GM18526 (cell line): ENCODE data around the gene NFATC4.

Experiments used
- POLR2A ChIP-seq: IDR thresholded peaks from 3 replicates; pipeline ENCODE4 v1.6.1; 2011; ENCODE audit not compliant: insufficient read length; ENCODE audit errors: extremely low read depth

Gene NFATC4

GRCh38 chr14:24367514-24368211, at the start of gene NFATC4:
TSS of gene NFATC4 (plus strand) at chr14:24368184. CDS start at chr14:24368341, 157 bp downstream.
- TF ChIP-seq POLR2A = peak; percentile 3

DNA sequence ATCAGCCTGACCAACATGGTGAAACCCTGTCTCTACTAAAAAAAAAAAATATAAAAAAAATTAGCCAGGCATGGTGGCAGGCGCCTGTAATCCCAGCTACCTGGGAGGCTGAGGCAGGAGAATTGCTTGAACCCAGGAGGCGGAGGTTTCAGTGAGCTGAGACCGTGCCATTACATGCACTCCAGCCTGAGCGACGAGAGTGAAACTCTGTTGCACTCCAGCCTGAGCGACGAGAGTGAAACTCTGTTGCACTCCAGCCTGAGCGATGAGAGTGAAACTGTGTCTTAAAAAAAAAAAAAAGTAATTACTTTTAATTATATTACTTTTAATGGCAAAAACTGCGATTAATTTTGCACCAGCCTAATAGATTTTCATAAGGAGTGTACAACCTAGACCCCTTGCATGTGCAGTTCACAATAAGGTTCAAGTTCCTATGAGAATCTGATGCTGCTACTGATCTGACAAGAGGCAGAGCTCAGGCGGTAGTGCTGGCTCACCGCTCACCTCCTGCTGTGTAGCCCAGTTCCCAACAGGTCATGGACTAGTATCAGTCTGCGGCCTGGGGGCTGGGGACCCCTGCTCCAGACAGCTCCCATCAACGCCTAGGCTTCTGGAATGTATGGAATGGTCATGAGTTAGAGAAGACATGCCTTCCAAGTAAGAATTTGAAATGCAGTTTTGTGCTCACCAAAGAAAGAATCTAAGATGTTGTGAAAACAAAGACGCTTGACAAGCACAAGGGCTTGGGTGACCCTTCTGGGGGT, 46.6 kb upstream of the NFATC4 start:
- no peak for TF ChIP-seq POLR2A

DNA sequence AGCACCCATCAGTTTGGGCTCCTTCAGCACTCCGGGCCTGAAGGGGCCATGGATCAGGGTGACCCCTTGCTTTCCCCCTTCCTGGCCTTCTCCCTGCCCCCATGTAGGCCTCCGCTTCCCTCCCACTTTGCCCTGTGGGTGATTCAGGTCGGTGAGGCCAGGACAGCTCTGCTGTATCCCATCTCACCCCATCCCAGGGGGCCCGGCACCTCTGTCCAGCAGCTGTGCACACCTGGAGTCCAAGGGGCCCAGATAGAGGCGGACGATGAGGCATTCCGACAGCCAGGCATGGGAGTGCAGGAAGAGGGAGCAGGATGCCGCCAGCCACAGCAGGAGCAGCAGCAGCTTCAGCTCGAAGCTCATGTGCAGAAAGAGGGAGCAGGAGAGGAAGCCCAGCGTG, 45.3 kb upstream of the NFATC4 start:
- no peak for TF ChIP-seq POLR2A

DNA sequence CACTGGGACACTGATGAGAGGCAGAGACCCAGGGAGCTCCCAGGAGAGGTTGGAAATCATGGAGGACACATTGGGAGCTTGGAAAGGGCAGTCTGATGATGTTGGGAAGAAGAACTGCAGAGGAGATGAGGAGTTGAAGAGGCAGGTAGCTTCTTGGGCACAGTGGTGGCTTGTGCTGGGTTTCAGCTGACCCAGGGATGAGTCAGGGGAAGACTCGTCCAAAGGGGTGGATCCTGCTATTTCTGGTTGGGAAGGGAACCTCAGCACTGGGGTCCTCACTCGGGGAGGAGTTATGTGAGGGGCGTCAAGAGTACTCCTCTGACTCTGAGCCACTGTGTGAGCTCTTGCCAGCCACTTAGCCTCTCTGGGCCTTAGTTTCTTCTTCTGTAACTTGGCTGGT, 44.6 kb upstream of the NFATC4 start:
- TF ChIP-seq POLR2A = no peak

GRCh38 chr14:24324024-24324423, 44.0 kb upstream of the NFATC4 start:
- no peak for TF ChIP-seq POLR2A

- TF ChIP-seq POLR2A = no peak
Observed at GRCh38 chr14:24325041-24325530, 42.9 kb upstream of the NFATC4 start.

- TF ChIP-seq POLR2A = no peak
Observed at GRCh38 chr14:24325963-24326362, 42.0 kb upstream of the NFATC4 start.

DNA sequence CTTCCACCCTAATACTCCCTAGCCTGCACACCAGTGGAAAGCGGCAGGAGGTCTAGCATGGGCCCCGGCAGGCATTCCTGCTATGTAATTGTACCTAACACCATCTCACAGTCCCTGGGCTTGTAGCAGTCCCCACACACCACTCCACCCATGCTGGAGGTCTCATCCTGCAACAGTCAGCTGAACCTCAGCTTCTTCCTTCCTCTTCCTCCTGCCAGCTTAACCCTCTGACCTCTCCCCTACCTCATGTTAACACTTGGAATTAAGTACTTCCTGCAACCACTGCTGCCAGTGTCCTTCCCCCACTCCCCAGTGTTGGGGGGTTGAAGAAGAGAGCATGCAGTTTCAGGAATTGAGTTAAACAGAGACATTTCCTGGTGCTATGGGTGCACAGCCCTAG, 40.7 kb upstream of the NFATC4 start:
- no peak for TF ChIP-seq POLR2A

GRCh38 chr14:24329073-24329663, 38.8 kb upstream of the NFATC4 start:
- no peak for TF ChIP-seq POLR2A

DNA sequence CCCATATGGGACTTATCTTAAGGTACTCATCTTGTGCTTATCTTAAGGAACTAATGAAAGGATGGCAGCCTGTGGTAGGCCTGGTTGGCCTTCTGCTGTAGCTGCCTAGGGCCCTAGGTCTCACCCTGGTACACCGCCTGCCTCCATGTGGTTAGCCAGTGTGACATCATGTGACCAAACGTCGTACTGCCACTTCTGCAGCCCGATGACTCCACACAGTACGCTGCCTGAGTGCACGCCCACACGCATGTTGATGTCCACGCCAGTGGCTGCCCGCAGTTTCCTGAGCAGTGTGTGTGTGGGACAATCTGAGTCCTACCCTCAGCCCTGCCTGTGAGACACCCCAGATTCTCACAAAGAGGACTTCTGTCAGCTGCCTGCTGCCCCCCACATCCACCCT, 38.2 kb upstream of the NFATC4 start:
- no peak for TF ChIP-seq POLR2A

DNA sequence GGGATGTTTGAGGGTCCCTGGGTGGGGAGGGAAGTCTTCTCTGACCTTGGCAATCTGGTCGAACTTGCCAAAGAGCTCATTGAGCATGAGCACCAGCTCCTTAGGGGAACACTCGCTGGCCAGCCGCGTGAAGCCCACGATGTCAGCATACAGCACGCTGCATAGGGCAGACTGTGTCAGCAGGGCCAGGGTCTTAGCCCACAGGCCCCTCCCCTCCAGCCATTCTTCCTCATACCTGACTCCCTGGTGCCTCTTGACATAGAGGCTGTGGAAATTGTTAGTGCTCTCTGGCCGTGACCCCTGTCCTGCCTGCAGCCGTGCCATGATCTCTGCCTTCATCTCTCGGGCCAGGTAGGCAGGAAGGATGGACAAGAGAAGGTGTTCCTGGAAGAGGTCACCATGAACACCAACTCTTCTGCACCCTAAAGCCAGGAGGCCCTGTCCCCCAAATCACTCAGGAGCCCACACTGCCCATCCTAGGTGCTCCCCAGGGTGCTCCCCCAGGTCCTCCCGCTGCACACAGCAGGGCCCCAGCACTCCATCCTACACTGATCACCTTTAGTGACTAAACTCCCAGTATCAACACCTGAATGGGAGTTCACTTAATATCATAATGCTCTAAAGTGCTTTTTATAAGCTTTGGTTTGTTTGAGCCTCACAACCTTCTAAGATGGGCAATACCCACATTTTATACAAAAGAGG, 36.9 kb upstream of the NFATC4 start:
- no peak for TF ChIP-seq POLR2A

- no peak for TF ChIP-seq POLR2A
Observed at GRCh38 chr14:24331731-24332267, 36.2 kb upstream of the NFATC4 start.

DNA sequence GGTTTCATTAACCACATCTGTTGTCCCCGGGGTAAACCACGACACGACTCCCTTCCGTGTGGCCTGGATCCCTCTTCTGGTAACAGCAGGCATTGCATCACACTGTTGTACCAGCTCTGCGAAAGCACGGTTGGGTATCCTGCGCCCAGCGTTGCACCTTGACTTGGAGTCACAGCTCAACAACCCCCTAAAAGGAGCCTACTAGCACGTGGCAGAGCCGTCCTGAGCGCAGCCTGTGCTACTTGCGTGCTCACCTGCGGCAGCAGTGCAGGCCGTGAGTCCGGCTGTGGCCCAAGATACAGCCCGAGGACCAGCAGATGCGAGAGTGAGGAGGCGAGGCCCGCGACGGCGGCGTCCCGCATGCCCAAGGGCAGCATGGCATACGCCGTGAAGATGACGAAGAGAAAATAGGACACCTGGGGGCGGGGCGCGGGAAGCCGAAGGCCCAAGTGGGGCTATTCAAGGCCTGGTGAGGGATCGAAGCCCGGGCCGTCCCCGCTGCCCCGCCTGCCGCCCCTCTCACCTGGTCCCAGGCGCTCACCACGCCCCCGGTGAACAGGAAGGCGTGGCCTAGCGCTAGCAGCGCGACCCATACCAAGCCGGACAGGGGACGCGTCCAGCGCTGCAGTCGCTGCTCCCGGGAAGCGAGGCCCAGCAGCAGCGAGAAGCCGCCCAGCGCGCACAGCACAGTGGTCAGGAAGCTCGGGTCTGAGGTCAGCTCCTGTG, 35.6 kb upstream of the NFATC4 start:
- TF ChIP-seq POLR2A = no peak

- TF ChIP-seq POLR2A = no peak
Observed at GRCh38 chr14:24334431-24335291, 33.3 kb upstream of the NFATC4 start, which contains the start of gene ADCY4. TSS of gene ADCY4 (minus strand) at chr14:24335071. CDS start at chr14:24334652, 419 bp downstream.
